K562 (cell line): ENCODE measurements around the gene FAF2. TPM values are rescaled to one million over a fixed set of nuclear protein-coding genes. Genes with fewer than 3 reads are reported as not detected.
A peak's percentile ranks its signal among the peaks of the same experiment; 100 is the strongest.

Experiments used
- ATF7 ChIP-seq: fragments of 450-650 bp; IDR thresholded peaks from 2 replicates; pipeline ENCODE4 v1.7.1; 2014; ENCODE audit warnings: mild to moderate bottlenecking, moderate library complexity
- CTCFL ChIP-seq: IDR thresholded peaks from 2 replicates; pipeline ENCODE4 v1.6.1; 2011; ENCODE audit warnings: borderline replicate concordance, low read depth, mild to moderate bottlenecking, moderate library complexity, low read length; ENCODE audit not compliant: insufficient read depth, poor library complexity, severe bottlenecking
- FOXM1 ChIP-seq, 2 experiments: fragments of 450-650 bp in 1 of 2; sonication (generic) in 1 of 2; formaldehyde crosslinking in 1 of 2; IDR thresholded peaks; 2 replicates each; pipeline versions ENCODE4 v1.6.1 to v1.9.0; 2017 to 2022; ENCODE audit warnings: low read depth in 2 of 2, mild to moderate bottlenecking in 2 of 2, missing genetic modification reagents in 1 of 2, moderate library complexity in 1 of 2
- HDAC8 ChIP-seq: fragments of 450-650 bp; IDR thresholded peaks from 2 replicates; pipeline ENCODE4 v1.6.1; 2016; ENCODE audit warnings: mild to moderate bottlenecking, missing genetic modification characterization, moderate library complexity, missing compliant biosample characterization
- HMG20B ChIP-seq: fragments of 250-450 bp; sonication (Bioruptor Pico); IDR thresholded peaks from 2 replicates; pipeline ENCODE4 v1.5.0; 2021; ENCODE audit warnings: mild to moderate bottlenecking
- HNRNPUL1 ChIP-seq: fragments of 200-400 bp; formaldehyde crosslinking; IDR thresholded peaks from 2 replicates; pipeline ENCODE4 v1.6.1; 2017; ENCODE audit warnings: low read length
- KDM1A ChIP-seq, 2 experiments: fragments of 450-650 bp; IDR thresholded peaks; 2 replicates each; pipeline ENCODE4 v1.6.1; 2016; ENCODE audit warnings: mild to moderate bottlenecking in 2 of 2
- MAX ChIP-seq: sonication (generic); formaldehyde crosslinking; IDR thresholded peaks from 2 replicates; pipeline ENCODE4 v1.9.0; 2022; ENCODE audit warnings: mild to moderate bottlenecking, missing genetic modification reagents
- MCM2 ChIP-seq: fragments of 450-650 bp; IDR thresholded peaks from 2 replicates; pipeline ENCODE4 v1.6.1; 2017; ENCODE audit warnings: low read depth, mild to moderate bottlenecking
- NR2C1 ChIP-seq, 2 experiments: fragments of 450-650 bp; IDR thresholded peaks; 2 replicates each; pipeline ENCODE4 v1.6.1; 2017; ENCODE audit warnings: mild to moderate bottlenecking in 2 of 2, antibody characterized with exemption in 1 of 2, inconsistent platforms in 1 of 2, missing compliant biosample characterization in 1 of 2, missing genetic modification characterization in 1 of 2
- RB1 ChIP-seq: fragments of 450-650 bp; IDR thresholded peaks from 2 replicates; pipeline ENCODE4 v1.6.1; 2017; ENCODE audit warnings: low read depth, mild to moderate bottlenecking
- RBFOX2 ChIP-seq: fragments of 200-400 bp; formaldehyde crosslinking; IDR thresholded peaks from 2 replicates; pipeline ENCODE4 v1.6.1; 2017; ENCODE audit warnings: low read depth, mild to moderate bottlenecking, low read length, moderate library complexity
- SIRT6 ChIP-seq: IDR thresholded peaks from one replicate; pipeline ENCODE4 v1.6.1; 2012; ENCODE audit warnings: low read depth, mild to moderate bottlenecking, control low read depth, inconsistent platforms, low read length, moderate library complexity
- SNAPC5 ChIP-seq: fragments of 250-450 bp; sonication (Bioruptor Pico); IDR thresholded peaks from 2 replicates; pipeline ENCODE4 v1.8.0; 2021; ENCODE audit warnings: moderate library complexity, mild to moderate bottlenecking, inconsistent platforms
- TRIM28 ChIP-seq: fragments of 450-650 bp; IDR thresholded peaks from 2 replicates; pipeline ENCODE4 v1.6.1; 2017
- XRCC4 ChIP-seq: IDR thresholded peaks from one replicate; pipeline ENCODE4 v1.6.1; 2011; ENCODE audit not compliant: insufficient read depth, insufficient read length; ENCODE audit errors: extremely low read depth
- ZFP91 ChIP-seq: sonication (generic); formaldehyde crosslinking; IDR thresholded peaks from 2 replicates; pipeline ENCODE4 v1.8.0; 2022; ENCODE audit warnings: mild to moderate bottlenecking, missing genetic modification reagents
- ZMIZ1 ChIP-seq, 2 experiments: fragments of 150-350 bp in 1 of 2; IDR thresholded peaks; 2 replicates each; pipeline ENCODE4 v1.6.1; 2012 to 2016; ENCODE audit warnings: low read depth in 2 of 2, low read length in 2 of 2, mild to moderate bottlenecking in 1 of 2, moderate library complexity in 1 of 2
- ZNF274 ChIP-seq: IDR thresholded peaks from 2 replicates; pipeline ENCODE4 v1.6.1; 2011; ENCODE audit warnings: low read depth, mild to moderate bottlenecking, low read length, moderate library complexity, borderline replicate concordance
- ZNF282 ChIP-seq: sonication (generic); formaldehyde crosslinking; IDR thresholded peaks from 2 replicates; pipeline ENCODE4 v1.8.1; 2023; ENCODE audit warnings: missing genetic modification reagents
- ZNF431 ChIP-seq: sonication (generic); formaldehyde crosslinking; IDR thresholded peaks from 2 replicates; pipeline ENCODE4 v1.8.0; 2022; ENCODE audit warnings: mild to moderate bottlenecking, missing genetic modification reagents
- ZNF75A ChIP-seq: fragments of 450-650 bp; formaldehyde crosslinking; IDR thresholded peaks from 2 replicates; pipeline ENCODE4 v1.4.0; 2020; ENCODE audit warnings: mild to moderate bottlenecking
- ZSCAN32 ChIP-seq: fragments of 450-650 bp; formaldehyde crosslinking; IDR thresholded peaks from 2 replicates; pipeline ENCODE4 v1.4.0; 2020; ENCODE audit warnings: mild to moderate bottlenecking, moderate library complexity
- polyA plus RNA-seq, 8 experiments: library from polyadenylated mRNA; depleted of rRNA in 4 of 8; stranded (reverse) in 5 of 8; unstranded in 3 of 8; fragments of >200 nt; fragmentation: Nextera tagmentation in 2 of 8; fragmentation: Illumina TruSeq in 1 of 8; extraction: Ambion mirVana in 2 of 8; extraction: Trizol in 1 of 8; gene quantifications; 2 replicates each; pipeline versions ENCODE4 v1.2.1 to v1.2.3, GENCODE V29; 2011 to 2014; ENCODE audit warnings: inconsistent platforms in 1 of 8, missing spikeins in 1 of 8
- total RNA-seq, 7 experiments: library from RNA; depleted of rRNA in 6 of 7; stranded (reverse); fragments of >200 nt in 6 of 7; fragmentation: Illumina TruSeq in 2 of 7; extraction: Trizol in 2 of 7; gene quantifications; 2 replicates each; pipeline versions ENCODE4 v1.2.1 to v1.2.3, GENCODE V29; 2011 to 2021; ENCODE audit warnings: low replicate concordance in 1 of 7

Gene FAF2
- total and polyA plus RNA-seq, 9 of the 15 experiments (the other 6 are each of a cell fraction or from before 2014, with no cell fraction given) = 25.0 to 44.6 (median 36.1) TPM

GRCh38 chr5:176540476-176540899, 92.3 kb downstream of the FAF2 start (continued):
- TF ChIP-seq MAX (CRISPR knock-in tag) (no peak), ZNF274 (no peak), XRCC4 (no peak), RB1 (no peak), TRIM28 (no peak), SNAPC5 (CRISPR knock-in tag) (no peak), ZNF75A (CRISPR knock-in tag) (no peak), HDAC8 (tag) (no peak; the same call in 1 of the 2 replicates), HMG20B (CRISPR knock-in tag) (no peak), RBFOX2 (peak; percentile 68), KDM1A (IDR thresholded peaks at IDR 0.05) (no peak), ZMIZ1 (IDR thresholded peaks at IDR 0.05; ENCODE audit: low read depth in 2 of 2, low read length in 2 of 2) (no peak), NR2C1 (IDR thresholded peaks at IDR 0.05) (no peak), NR2C1 (tag; IDR thresholded peaks at IDR 0.05) (peak; percentile 73; the same call in 1 of the 2 replicates), ZSCAN32 (CRISPR knock-in tag) (peak; percentile 85), MCM2 (no peak), CTCFL (no peak), ZNF431 (CRISPR knock-in tag) (no peak), ATF7 (peak; percentile 82), ZNF282 (CRISPR knock-in tag) (no peak), SIRT6 (no peak), HNRNPUL1 (no peak), FOXM1 (IDR thresholded peaks at IDR 0.05; ENCODE audit: low read depth) (no peak), FOXM1 (CRISPR knock-in tag; IDR thresholded peaks at IDR 0.05; ENCODE audit: low read depth) (no peak), ZFP91 (no peak)
